SIG-M5 treated with dmso at 0.1 percent for 504 hours (cell line): Measurements from ENCODE around the gene LATS1.
"Not testable (repeated sequence)": the region's sequence is repeated elsewhere in the genome, so short reads cannot be mapped to it uniquely, and the experiment has no call there.

Experiments used
- DNase-seq: peaks from one replicate; lab custom pipeline; 2025; ENCODE audit not compliant: unreplicated experiment; lab: John Stamatoyannopoulos, UW

The LATS1 gene

DNA sequence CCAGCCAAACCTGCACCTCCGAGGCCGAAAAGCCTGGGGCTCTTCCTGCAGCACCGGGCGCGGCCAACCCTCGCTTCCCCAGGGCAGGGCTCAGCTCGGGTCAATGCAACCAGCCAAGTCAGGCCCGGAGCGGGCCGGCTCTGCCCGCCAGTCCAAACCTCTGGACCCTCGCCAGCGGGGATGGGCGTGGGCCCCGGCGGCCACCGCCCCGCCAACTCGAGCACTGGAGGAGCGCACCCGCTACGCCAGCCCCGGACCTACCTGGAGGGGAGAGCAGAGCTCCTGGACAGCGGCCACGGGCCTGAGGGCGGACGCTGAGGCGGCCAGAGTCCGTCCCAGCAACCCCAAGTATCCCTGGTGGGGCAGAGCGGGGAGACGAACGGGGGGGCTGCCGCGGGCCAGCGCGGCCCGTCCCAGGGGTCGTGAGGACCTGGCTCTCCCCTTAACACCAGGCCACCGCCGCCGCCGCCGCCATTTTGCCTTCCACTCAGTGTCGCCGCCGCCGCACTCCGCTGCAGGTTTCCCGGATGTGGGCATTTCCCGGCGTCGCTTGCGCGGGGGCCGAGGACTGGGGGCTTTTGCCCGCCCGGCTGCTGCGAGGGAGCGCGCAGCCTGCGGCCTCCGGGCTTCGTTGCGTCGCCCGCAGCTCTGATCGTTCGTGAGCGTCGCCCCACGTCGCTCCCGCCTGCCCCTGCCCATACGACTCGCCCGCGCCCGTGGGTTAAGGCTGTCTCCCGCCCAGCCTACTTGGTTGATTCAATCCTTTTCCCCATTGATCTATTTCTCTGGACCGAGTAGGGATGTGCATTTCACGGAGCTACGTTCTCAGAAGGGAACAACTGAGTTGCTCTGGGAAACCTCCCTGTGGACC, at the start of gene LATS1:
Gene LATS1 (minus strand): TSS at position 514 of the 871 bp plus-strand sequence. CDS start 15,975 bp downstream, outside the sequence.
- peak; percentile 72 for DNase-seq

DNA sequence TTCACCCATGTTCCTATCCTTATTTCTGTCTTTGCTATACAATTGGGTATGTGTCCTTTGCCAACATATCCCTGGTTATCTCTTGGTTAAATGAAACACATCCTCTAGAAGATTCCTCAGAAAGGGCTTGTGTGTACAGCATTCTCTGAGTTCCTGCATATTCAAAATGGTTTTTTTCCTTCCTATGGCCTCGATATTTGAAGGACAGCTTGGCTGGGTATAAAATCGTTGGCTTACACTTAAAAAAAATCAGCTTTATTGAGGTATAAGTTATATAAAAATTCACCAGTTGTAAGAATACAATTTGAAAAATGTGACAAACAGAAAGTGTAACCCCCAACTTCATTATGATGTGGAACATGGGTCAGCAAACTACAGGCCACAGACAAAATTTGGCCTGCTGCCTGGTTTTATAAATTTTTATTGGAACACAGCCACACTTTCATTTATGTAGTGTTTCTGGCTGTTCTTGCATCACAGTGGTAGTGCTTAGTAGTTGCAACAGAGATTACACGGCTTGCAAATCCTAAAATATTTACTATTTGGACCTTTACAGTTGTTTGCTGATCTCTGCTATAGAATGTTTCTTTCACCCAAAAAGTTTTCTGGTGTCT, 48.4 kb upstream of the LATS1 start:
- peak; percentile 13 for DNase-seq

DNA sequence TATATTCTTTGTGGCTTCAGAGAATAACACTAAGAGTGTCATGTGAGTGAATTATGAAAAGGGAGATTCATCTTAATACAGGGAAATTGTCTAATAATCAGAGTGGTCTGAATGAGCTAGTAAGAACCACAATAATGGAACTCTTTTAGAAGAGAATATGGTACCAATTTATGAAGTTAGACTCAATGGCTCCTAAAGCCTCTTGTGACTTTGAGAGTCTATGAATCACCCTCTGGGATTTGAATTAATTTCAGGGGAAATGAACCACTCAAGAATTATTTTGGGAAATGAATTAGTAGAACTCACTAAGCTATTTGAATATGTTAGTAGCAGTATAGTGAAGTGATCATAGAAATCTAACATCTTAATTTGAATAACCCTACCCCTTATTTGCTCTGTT, 46.0 kb upstream of the LATS1 start:
- DNase-seq: no peak

DNA sequence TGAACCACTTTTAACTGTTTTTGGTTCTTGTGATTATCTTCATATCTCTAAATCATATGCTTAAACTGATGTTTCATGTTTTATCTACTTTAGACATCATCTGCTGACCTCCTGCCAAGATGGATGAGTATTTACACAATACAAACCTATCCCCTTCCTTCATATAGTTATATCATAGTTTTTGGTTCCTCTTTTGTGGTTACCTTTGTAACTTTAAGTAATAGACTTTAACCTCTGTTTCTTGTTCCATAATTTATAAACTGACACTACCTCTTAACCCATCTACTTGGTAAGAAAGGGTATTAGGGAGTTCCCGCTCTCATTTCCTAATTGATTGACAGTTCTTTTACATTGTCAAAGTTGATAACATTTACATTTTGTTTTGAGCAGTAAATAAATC, 43.5 kb upstream of the LATS1 start:
- peak; percentile 78 for DNase-seq

DNA sequence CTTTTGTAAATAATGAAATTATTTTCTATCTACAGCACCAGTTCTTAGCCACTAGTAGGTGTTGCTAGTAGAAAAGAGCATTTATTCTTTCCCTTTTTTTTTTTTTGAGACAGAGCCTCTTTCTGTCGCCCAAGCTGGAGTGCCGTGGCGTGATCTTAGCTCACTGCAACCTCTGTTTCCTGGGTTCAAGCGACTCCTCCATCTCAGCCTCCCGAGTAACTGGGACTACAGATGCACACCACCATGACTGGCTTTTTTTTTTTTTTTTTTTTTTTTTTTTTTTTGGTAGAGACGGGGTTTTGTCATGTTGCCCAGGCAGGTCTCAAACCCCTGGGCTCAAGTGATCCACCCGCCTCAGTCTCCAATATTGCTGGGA, 38.3 kb upstream of the LATS1 start:
- DNase-seq: no peak

DNA sequence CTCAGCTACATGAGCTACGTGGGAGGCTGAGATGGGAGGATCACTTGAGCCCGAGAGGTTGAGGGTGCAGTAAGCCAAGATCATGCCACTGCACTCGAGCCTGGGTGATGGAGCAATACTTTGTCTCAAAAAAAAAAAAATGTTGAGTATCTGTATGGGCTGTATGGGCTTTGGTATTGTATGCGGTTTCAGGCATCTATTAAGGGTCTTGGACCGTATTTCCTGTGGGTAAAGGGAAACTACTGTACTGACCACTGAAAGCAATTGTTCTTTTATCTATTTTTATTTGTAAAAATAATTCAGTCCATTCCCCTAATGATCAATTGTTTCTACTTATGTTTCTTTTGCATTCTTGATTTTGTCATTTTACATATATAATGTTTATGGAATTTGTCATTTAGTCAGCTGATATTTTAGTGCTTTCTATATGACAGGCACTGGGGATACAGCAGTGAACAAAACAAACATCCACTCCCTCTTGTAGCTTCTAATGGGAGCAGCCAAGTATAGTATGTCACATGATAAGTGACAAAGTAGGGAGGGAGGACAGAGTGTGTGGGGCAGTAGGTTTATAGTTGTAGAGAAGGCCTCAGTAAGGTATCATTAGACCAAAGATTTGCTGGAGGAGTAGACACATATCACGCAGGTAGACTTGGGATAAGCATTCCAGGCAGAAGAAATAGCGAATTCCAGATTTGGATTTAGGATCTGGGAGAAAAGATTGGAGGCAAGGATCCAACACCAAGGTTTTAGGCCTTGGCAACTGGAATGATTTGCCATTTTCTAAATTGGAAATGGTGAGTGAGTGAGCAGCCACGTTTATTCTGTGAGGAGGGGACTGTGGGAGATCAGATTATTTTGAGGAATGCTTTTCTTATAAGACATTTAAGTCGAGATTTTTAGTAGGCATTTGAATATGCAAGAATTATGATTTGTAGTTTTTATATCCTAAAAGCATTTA, 37.7 kb upstream of the LATS1 start:
- DNase-seq: no peak

DNA sequence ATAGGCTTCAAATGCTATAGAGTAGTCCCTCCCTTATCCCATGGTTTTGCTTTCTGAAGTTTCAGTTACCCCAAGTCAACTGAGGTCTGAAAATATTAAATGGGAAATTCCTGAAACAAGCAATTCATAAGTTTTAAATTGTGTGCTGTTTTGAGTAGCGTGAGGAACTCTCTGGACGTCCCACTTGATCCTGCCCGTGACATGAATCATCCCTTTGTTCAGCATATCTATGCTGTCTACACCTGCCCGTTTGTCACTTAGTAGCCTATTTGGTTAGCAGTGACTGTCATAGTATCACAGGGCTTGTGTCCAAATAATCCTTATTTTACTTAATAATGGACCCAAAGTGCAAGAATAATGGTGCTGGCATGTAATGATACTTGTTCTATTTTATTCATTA, 36.6 kb upstream of the LATS1 start:
- no peak for DNase-seq

DNA sequence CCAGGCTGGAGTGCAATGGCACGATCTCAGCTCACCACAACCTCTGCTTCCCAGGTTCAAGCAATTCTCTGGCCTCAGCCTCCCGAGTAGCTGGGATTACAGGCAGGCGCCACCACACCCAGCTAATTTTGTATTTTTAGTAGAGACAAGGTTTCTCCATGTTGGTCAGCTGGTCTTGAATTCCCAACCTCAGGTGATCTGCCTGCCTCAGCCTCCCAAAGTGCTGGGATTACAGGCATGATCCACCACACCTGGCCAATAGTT, 35.4 kb upstream of the LATS1 start:
- not testable (repeated sequence) for DNase-seq

DNA sequence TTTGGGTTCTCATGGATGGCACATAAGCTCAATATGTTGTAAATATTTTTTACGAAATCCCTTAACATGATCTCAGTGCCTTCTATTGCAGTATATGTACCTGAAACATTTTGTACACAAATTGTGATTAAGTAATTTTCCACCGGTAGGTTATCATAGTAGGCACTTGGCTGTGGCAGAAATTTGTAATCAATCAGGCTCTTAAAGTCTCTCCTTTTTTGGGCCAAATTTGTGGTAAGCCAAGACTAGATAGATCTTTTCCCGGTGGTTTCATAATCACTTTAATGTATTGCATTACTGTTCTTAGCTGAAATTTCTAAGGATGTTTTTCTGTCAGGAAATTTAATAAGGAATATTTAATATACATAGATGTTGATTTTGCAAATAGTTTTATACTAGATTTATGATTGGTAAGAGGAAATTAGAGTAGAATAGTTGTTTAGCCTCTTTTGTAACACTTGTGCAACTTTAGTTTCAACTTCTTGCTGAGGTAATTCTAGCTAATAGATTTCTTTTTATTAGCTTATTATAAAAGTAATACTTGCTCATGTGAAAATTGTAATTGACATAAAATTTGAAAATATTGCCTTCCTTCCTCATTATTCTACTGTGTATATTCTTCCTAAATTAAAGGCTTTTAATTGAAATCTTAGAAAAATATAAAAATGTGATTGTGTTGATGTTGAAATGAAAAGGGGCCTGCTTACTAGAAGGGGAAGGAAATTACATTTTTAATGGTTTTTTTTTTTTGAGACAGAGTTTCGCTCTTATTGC, 34.9 kb upstream of the LATS1 start:
- peak; percentile 66 for DNase-seq

DNA sequence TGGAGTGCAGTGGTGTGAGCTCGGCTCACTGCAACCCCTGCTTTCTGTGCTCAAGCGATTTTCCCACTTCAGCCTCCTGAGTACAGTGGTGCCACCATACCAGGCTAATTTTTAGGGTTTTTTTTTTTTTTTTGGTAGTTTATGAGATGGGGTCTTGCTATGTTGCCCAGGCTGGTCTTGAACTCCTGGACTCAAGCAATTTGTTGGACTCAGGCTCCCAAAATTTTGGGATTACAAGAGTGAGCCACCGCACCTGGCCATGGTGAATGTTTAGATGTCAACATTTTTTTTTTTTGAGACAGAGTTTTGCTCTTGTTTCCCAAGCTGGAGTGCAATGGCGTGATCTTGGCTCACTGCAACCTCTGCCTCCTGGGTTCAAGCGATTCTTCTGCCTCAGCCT, 34.0 kb upstream of the LATS1 start:
- not testable (repeated sequence) for DNase-seq

DNA sequence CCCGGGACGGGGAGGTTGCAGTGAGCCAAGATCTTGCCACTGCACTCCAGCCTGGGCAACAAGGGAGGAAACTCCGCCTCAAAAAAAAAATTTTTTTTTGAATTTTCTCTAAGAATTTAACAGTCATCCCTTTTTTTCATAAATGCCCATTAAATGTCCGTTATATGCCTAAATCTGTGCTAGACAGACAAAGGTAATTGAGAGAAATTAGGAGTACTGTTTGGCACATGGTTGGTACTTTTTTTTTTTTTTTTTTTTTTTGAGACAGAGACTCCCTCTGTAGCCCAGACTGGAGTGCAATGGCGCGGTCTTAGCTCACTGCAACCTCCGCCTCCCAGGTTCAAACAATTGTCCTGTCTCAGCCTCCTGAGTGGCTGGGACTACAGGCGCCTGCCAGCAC, 33.3 kb upstream of the LATS1 start:
- no peak for DNase-seq

DNA sequence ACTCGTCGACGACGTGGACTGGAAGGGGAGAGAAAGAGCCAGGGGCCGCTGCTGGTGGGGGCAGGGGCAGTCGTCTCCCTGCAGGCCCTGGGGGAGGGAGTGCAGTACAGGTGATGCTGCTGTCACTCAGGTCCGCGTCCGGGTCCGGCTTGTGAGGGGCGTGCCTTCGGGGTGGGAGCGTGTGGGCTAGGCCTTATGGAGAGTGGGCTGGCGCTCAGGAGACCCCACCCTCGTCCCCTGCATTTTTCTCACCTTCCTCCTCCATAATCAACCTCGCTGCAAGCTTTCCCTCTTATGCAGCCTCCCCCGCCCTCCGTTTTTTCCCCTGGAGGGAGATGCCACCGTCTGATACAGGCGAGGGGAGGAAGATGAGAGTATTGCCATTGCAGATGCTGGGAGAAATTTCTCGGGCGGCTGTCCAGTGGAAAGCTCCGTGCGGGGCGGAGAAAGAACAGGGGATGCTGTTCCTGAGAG, 32.3 kb upstream of the LATS1 start:
- DNase-seq: peak; percentile 69

DNA sequence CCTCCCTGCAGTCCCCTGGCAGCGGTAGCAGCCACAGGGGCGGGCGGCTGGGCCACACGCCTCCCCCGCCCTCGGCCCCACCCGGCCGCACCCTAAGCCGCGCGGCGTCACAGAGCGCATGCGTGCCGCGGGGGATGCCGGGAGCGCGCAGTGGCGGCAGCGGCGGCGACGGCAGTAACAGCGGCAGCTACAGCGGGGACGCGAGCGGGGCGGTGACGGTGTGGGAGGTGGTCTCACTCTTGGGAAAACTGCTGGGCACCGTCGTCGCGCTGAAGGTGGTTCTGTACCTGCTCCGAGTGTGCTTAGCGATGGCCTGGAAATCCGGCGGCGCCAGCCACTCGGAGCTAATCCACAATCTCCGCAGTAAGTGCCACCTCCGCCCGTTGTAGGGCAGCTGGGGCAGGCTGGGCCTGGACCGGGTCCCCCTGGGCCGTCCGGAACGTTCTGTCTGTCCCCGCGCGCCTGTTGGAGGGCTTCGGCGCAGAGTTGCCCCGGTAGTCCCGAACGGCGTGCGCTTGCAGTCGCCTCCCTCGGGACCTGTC, 31.8 kb upstream of the LATS1 start, which contains the start of gene PCMT1:
Gene PCMT1 (plus strand): TSS at position 148 of the 542 bp plus-strand sequence. CDS start 161 bp downstream, at position 309.
- peak; percentile 79 for DNase-seq

DNA sequence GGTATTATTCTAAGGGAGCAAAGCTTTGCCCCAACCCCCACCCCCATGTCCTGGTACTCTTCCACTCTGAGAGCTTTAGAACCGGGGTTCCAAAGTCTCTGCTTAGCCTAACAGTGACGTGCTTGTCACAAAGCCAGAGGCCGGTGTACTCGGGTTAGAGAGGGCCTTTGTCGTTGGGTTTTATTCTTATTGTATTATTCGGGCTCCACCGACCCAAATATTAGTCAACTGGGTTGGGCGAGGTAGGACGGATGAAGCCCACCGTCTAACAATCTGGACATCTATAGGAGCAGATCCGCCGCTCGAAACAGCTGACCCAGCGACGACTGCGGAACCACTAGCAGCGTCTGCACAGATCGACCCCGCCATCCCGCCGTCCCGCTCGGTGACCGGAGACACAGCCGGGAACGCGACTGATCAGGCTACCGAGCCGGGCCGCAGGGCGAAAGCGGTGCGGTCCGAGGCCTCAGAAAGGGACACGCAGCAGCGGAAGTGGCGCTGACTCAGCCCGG, 31.2 kb upstream of the LATS1 start:
- not testable (repeated sequence) for DNase-seq

DNA sequence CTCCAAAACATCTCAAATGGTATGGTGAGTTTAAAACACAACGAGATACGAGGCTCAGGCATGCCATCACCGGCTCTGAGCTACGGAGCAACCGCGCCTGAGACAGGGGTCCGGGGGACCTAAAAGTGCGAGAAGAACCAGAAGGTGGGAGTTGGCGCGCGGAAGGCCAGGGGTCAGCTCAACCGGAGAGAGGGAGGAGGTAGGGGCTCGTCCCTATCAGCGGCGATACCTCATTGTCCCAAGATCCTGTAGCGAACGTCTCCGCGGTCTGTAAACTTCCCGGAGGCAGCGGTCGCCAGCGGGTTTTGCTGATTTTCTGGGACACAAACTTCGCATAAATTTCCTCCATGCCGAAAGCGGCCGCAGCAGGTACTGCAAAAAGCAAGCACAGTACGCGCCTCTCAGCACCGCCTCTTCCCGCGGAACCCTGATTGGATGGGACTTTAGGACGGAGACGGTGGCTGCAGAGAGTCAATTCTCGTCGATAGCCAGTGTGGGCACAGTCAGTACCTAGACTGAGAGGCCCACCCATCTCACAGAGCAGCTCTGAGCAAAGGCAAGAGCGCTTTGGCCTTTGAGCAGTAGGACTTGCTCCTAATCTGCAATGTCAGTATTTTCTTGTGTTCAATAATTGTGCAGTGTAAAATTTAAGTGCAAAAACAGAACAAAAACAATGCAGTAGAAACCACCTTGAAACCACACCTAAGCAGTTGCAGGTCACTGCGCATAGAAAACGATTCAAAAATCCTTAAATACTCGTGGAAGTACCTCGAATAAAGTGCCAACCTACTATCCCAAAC, 28.4 kb upstream of the LATS1 start, which contains the start of gene NUP43:
Gene NUP43 (minus strand): TSS at position 383 of the 800 bp plus-strand sequence. CDS start 34 bp downstream, at position 349.
- peak; percentile 92 for DNase-seq

DNA sequence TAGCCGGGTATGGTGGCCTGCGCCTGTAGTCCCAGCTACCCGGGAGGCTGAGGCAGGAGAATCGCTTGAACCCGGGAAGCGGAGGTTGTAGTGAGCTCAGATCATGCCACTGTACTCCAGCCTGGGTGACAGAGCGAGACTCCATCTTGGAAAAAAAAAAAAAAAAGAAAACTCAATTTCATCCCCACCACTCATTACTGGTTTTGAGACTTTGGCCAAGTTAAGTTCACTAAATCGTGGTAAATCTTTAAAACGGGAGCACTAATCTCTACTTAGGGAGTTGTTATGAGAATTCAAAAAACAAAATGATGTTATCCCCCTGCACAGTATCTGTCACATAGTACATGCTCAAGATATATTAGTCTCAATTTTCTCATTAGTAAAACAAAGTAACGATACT, 27.4 kb upstream of the LATS1 start:
- DNase-seq: not testable (repeated sequence)

DNA sequence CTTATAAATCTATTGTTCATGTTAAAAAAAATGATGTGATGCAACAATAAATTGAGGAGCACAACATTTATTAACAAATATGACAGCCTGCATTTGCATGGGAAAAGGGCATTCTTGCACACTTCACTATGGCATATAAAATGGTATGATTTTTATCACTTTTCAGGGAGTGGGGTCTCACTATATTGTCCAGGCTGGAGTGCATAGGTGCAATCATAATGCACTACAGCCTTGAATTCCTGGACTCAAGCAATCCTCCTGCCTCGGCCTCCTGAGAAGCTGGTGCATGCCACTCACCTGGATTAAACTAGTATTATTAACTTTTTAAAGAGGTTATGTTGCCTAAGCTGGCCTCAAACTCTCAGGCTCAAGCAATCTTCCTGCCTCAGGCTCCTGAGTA, 17.0 kb upstream of the LATS1 start:
- no peak for DNase-seq

DNA sequence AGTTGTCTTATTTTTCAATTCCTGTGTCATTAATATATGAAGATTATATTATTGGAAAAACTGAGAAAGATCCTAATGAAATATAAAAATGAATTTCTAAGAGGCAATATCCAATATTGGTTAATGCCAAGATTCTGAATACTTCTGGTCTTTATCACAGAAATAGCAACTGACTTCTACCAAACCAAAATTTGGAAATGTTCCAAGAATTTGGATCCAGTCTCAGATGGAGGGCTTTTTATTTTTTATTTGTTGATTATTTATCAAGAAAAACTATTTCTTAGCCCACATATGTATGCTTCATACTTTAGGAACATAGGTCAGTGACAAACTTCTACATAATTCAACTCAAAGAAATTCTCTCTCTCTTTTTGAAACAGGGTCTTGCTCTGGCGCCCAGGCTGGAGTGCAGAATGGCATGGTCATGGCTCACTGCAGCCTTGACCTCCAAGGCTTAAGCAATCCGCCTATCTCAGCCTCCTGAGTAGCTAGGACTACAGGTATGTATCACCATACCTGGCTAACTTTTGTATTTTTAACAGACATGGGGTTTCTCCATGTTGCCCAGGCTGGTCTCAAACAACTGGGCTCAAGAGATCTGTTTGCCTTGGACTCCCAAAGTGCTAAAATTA, 15.3 kb upstream of the LATS1 start:
- no peak for DNase-seq

DNA sequence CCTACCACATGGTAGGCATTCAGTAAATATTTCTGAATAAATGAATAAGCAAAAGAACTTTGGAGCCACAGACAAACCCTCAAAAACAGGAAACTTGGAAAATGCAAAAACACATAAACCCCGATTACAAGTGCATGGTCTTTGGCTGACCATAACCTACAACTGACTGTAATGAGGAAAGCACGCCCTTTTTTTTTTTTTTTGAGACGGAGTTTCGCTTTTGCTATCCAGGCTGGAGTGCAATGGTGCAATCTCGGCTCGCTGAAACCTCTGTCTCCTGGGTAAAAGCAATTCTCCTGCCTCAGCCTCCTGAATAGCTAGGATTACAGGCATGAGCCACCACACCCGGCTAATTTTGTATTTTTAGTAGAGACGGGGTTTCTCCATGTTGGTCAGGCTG, 11.9 kb upstream of the LATS1 start:
- DNase-seq: no peak
